Lower leg skin (tissue), 4 donors: ENCODE results near the gene FKBP5. TPM values are rescaled to one million over a fixed set of nuclear protein-coding genes. Genes with fewer than 3 reads are reported as not detected.

Source experiments
- DNase-seq, 2 donors: peaks; one replicate each; pipeline ENCODE4 v3.0.0-alpha.2; 2019; ENCODE audit warnings: low spot score in 2 of 2
- H3K4me3 ChIP-seq: fragments of 200-600 bp; sonication (generic); 2 replicates; pipeline ENCODE4 v1.5.1; 2017; ENCODE audit warnings: mild to moderate bottlenecking, low read depth; ENCODE audit not compliant: poor library complexity, severe bottlenecking
- POLR2A ChIP-seq, 2 donors: fragments of 450-650 bp; IDR thresholded peaks; one replicate each; pipeline ENCODE4 v1.6.1; 2016 to 2017; ENCODE audit warnings: antibody characterized with exemption in 2 of 2, mild to moderate bottlenecking in 1 of 2, moderate library complexity in 1 of 2
- WGBS, 2 donors: methylation state at CpG; one replicate each; pipeline ENCODE4 v1.1.5; 2018; 5-methylcytosine and 5-hydroxymethylcytosine counted together
- intact Hi-C: fragments of 100-400 bp; cut with DNase I; formaldehyde crosslinking; loops from one replicate; pipeline ENCODE4 v1.15.0; 2023; ENCODE audit warnings: low total_unique reads
- total RNA-seq, 4 donors: library from RNA; depleted of rRNA; stranded (reverse); fragments of >200 nt; gene quantifications; one replicate each; pipeline ENCODE4 v1.1.0, GENCODE V29; 2016
- TF ChIP-seq, protein P1 (sequence below), 3 donors: fragments of 450-650 bp; IDR thresholded peaks; one replicate each; pipeline ENCODE4 v1.5.1; 2016; ENCODE audit warnings: antibody characterized with exemption in 3 of 3, mild to moderate bottlenecking in 3 of 3, moderate library complexity in 2 of 3

The FKBP5 gene
- total RNA-seq, 4 donors from 2014 or later = 166 to 278 (median 238) TPM

DNA sequence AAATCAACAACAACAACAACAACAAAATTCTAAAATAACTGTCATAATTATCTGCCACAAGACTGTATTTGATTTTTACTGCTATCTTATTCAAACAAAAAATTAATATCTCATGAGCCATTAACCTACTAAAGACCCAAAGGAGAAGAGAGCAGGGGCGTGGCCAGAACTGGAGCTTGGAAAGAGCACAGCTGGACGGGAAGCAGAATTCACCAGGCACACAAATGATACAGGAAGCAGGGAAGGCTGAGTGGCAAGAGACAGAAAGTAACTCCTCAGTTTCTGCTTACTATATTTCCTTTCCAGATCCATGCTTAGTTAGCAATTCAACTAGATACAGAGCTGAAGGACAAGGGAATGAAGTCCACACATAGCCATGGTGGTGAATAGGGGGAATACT is 54.4 kb downstream of the FKBP5 start:
- DNase-seq = no peak
- no peak for TF ChIP-seq POLR2A (IDR thresholded peaks at IDR 0.05)
- TF ChIP-seq, protein P1, sequence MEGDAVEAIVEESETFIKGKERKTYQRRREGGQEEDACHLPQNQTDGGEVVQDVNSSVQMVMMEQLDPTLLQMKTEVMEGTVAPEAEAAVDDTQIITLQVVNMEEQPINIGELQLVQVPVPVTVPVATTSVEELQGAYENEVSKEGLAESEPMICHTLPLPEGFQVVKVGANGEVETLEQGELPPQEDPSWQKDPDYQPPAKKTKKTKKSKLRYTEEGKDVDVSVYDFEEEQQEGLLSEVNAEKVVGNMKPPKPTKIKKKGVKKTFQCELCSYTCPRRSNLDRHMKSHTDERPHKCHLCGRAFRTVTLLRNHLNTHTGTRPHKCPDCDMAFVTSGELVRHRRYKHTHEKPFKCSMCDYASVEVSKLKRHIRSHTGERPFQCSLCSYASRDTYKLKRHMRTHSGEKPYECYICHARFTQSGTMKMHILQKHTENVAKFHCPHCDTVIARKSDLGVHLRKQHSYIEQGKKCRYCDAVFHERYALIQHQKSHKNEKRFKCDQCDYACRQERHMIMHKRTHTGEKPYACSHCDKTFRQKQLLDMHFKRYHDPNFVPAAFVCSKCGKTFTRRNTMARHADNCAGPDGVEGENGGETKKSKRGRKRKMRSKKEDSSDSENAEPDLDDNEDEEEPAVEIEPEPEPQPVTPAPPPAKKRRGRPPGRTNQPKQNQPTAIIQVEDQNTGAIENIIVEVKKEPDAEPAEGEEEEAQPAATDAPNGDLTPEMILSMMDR (IDR thresholded peaks at IDR 0.05) = no peak
- intact Hi-C loops = no loop called here
- H3K4me3 ChIP-seq = no peak overlapping the region
- 22 to 28% methylated on average over 2 of the region's 2 CpGs for WGBS, 2 donors

- H3K4me3 ChIP-seq = no peak overlapping the region
- TF ChIP-seq, protein P1 (IDR thresholded peaks at IDR 0.05) = no peak
- no peak for TF ChIP-seq POLR2A (IDR thresholded peaks at IDR 0.05)
- no peak for DNase-seq
- WGBS, 2 donors = 94 to 95% methylated on average over 4 of the region's 4 CpGs
- intact Hi-C loops = no loop called here
Observed at GRCh38 chr6:35633579-35634089, 55.1 kb downstream of the FKBP5 start.

DNA sequence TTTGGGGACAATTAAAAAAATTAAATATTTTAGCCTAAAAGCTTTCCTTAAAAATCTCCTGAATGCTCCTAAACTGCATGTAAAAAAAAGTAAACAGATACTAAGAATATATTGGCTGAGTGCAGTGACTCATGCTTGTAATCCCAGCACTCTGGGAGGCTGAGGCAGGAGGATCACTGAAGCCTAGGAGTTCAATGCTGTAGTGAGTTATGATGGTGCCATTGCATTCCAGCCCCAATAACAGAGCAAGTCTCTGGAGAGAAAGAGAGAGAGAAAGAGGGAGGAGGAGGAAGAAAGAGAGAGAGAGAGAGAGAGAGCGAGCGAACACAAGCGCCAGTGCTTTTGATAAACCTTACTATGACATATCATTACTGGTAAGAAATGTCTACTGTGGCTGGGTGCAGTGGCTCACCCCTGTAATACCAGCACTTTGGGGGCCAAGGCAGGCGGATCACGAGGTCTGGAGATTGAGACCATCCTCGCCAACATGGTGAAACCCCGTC is 58.8 kb downstream of the FKBP5 start:
- H3K4me3 ChIP-seq = no peak overlapping the region
- no peak for TF ChIP-seq POLR2A (IDR thresholded peaks at IDR 0.05)
- TF ChIP-seq, protein P1 (IDR thresholded peaks at IDR 0.05) = no peak
- 96 to 98% methylated on average over 7 of the region's 7 CpGs for WGBS, 2 donors
- no peak for DNase-seq
- intact Hi-C loops = no loop called here

DNA sequence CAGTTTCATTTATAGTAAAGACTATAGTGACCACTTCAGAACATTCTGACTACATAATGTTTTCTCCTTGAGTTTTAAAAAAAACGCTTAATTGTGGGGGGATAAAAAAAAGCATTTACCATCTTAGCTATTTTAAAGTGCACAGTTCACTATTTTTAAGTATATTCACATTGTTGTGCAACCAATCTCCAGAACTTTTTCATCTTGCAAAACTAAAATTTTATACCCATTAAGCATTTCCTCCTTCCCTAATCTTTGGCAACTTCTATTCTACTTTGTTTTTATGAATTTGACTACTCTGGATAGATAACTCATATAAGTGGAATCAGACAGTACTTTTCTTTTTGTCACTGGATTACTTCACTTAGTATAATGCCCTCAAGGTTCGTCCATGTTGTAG is 62.3 kb downstream of the FKBP5 start:
- no peak overlapping the region for H3K4me3 ChIP-seq
- DNase-seq = no peak
- TF ChIP-seq, protein P1 (IDR thresholded peaks at IDR 0.05) = no peak
- TF ChIP-seq POLR2A (IDR thresholded peaks at IDR 0.05) = no peak
- WGBS, 2 donors = 78 to 80% methylated on average over 2 of the region's 2 CpGs
- intact Hi-C loops = no loop called here

- 87 to 91% methylated on average over 9 of the region's 9 CpGs for WGBS, 2 donors
- no peak overlapping the region for H3K4me3 ChIP-seq
- TF ChIP-seq, protein P1 (IDR thresholded peaks at IDR 0.05) = no peak
- no peak for TF ChIP-seq POLR2A (IDR thresholded peaks at IDR 0.05)
- intact Hi-C loops = no loop called here
- DNase-seq = no peak
Observed at GRCh38 chr6:35624341-35625070, 64.2 kb downstream of the FKBP5 start.
